ENCODE data around the gene ARHGEF28. TPM values are rescaled to one million over a fixed set of nuclear protein-coding genes. Genes with fewer than 3 reads are reported as not detected.

The ARHGEF28 gene
- total and polyA plus RNA-seq, 2 of the 13 experiments (the other 11 are each of a cell fraction or from before 2014, with no cell fraction given) = 17.4 to 34.1 TPM

DNA sequence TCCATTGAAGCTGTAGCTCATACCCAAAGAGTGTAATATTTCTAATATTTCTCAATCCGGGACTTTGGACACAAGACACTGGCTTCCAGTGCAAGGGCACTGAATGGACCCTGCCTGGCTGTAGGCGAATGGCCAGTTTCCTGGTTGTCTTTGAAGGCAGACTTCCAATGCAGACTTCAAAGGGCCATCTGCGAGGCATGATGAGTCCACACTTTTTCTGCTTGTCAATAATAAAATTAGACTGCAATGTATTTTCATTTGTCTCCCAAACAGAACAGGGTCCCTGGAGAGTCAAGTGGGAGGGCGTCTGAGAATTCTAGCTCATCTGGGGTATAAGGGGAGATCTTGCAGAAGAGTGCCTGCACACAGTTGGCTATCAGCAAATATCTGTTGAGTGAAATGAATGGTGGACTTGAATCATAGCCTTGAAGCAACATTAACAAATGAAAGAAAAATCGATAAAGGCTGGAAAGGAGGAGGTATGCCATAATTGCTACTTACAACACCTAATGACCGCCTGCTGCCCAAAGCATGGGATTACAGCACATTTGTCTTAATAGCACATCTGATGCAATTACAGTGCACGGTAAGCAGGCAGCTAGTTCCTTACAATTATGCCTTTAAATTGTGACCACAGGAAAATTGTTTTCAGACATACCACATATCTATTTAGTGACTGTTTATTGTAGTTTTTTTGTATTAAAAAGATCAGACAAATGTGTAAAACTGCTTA lies 137.5 kb downstream of the ARHGEF28 start (continued):
- TF ChIP-seq SAP130 (CRISPR knock-in tag; IDR thresholded peaks at IDR 0.05; ENCODE audit: low read depth) (peak; percentile 63; the same call in 1 of the 2 replicates), ZNF850 (CRISPR knock-in tag; conservative IDR thresholded peaks at IDR 0.05) (no peak), KDM1A (CRISPR knock-in tag; IDR thresholded peaks at IDR 0.05) (no peak), IRX3 (CRISPR knock-in tag; IDR thresholded peaks at IDR 0.05; ENCODE audit: borderline replicate concordance, low read depth) (no peak), ZMYM4 (CRISPR knock-in tag; IDR thresholded peaks at IDR 0.05) (peak; percentile 65; the same call in 1 of the 2 replicates), ZNF331 (CRISPR knock-in tag; IDR thresholded peaks at IDR 0.05) (peak; percentile 48; the same call in 1 of the 2 replicates), ZNF75D (CRISPR knock-in tag; IDR thresholded peaks at IDR 0.05; ENCODE audit: borderline replicate concordance) (no peak), ISL2 (CRISPR knock-in tag; IDR thresholded peaks at IDR 0.05) (0 out of 2 replicates have a peak, but pooled peaks have one; percentile 52), ZNF225 (CRISPR knock-in tag; IDR thresholded peaks at IDR 0.05) (no peak), SKI (IDR thresholded peaks at IDR 0.05; ENCODE audit: partially characterized antibody) (peak; percentile 57), ZMAT3 (CRISPR knock-in tag; conservative IDR thresholded peaks at IDR 0.05) (peak; percentile 71; the same call in 1 of the 2 replicates), ELF3 (CRISPR knock-in tag; IDR thresholded peaks at IDR 0.05) (peak; percentile 96), ZNF382 (CRISPR knock-in tag; IDR thresholded peaks at IDR 0.05; ENCODE audit: borderline replicate concordance) (no peak), ZNF766 (CRISPR knock-in tag; IDR thresholded peaks at IDR 0.05; ENCODE audit: borderline replicate concordance) (no peak), ZNF776 (CRISPR knock-in tag; IDR thresholded peaks at IDR 0.05) (no peak), ZNF792 (CRISPR knock-in tag; IDR thresholded peaks at IDR 0.05) (0 out of 2 replicates have a peak, but pooled peaks have one; percentile 22), HMG20A (CRISPR knock-in tag; IDR thresholded peaks at IDR 0.05; ENCODE audit: borderline replicate concordance) (peak; percentile 86), CREM (IDR thresholded peaks at IDR 0.05) (peak; percentile 64), CREM (CRISPR knock-in tag; IDR thresholded peaks at IDR 0.05) (no peak), ASH2L (IDR thresholded peaks at IDR 0.05; ENCODE audit: insufficient read length, low read depth, low read length) (peak; percentile 88)
- TF ChIP-seq, protein P1, sequence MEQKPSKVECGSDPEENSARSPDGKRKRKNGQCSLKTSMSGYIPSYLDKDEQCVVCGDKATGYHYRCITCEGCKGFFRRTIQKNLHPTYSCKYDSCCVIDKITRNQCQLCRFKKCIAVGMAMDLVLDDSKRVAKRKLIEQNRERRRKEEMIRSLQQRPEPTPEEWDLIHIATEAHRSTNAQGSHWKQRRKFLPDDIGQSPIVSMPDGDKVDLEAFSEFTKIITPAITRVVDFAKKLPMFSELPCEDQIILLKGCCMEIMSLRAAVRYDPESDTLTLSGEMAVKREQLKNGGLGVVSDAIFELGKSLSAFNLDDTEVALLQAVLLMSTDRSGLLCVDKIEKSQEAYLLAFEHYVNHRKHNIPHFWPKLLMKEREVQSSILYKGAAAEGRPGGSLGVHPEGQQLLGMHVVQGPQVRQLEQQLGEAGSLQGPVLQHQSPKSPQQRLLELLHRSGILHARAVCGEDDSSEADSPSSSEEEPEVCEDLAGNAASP (CRISPR knock-in tag; IDR thresholded peaks at IDR 0.05; ENCODE audit: borderline replicate concordance) = 0 out of 2 replicates have a peak, but pooled peaks have one; percentile 19
- TF ChIP-seq, protein P2, sequence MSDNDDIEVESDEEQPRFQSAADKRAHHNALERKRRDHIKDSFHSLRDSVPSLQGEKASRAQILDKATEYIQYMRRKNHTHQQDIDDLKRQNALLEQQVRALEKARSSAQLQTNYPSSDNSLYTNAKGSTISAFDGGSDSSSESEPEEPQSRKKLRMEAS (IDR thresholded peaks at IDR 0.05) = peak; percentile 55; the same call in 1 of the 2 replicates
- TF ChIP-seq, protein P3, sequence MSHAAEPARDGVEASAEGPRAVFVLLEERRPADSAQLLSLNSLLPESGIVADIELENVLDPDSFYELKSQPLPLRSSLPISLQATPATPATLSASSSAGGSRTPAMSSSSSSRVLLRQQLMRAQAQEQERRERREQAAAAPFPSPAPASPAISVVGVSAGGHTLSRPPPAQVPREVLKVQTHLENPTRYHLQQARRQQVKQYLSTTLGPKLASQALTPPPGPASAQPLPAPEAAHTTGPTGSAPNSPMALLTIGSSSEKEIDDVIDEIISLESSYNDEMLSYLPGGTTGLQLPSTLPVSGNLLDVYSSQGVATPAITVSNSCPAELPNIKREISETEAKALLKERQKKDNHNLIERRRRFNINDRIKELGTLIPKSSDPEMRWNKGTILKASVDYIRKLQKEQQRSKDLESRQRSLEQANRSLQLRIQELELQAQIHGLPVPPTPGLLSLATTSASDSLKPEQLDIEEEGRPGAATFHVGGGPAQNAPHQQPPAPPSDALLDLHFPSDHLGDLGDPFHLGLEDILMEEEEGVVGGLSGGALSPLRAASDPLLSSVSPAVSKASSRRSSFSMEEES (CRISPR knock-in tag; IDR thresholded peaks at IDR 0.05) = peak; percentile 39; the same call in 1 of the 2 replicates
- TF ChIP-seq, protein P4, sequence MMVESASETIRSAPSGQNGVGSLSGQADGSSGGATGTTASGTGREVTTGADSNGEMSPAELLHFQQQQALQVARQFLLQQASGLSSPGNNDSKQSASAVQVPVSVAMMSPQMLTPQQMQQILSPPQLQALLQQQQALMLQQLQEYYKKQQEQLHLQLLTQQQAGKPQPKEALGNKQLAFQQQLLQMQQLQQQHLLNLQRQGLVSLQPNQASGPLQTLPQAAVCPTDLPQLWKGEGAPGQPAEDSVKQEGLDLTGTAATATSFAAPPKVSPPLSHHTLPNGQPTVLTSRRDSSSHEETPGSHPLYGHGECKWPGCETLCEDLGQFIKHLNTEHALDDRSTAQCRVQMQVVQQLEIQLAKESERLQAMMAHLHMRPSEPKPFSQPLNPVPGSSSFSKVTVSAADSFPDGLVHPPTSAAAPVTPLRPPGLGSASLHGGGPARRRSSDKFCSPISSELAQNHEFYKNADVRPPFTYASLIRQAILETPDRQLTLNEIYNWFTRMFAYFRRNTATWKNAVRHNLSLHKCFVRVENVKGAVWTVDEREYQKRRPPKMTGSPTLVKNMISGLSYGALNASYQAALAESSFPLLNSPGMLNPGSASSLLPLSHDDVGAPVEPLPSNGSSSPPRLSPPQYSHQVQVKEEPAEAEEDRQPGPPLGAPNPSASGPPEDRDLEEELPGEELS (CRISPR knock-in tag; IDR thresholded peaks at IDR 0.05) = peak; percentile 61; the same call in 1 of the 2 replicates
- TF ChIP-seq, protein P5, sequence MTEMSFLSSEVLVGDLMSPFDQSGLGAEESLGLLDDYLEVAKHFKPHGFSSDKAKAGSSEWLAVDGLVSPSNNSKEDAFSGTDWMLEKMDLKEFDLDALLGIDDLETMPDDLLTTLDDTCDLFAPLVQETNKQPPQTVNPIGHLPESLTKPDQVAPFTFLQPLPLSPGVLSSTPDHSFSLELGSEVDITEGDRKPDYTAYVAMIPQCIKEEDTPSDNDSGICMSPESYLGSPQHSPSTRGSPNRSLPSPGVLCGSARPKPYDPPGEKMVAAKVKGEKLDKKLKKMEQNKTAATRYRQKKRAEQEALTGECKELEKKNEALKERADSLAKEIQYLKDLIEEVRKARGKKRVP (CRISPR knock-in tag; IDR thresholded peaks at IDR 0.05) = peak in 1 of 2 experiments; percentile 84; a peak in 2 of 4 replicates
